NCI-H1694 (cell line): ENCODE data around the gene KIF20A.
A peak's percentile ranks its signal among the peaks of the same experiment; 100 is the strongest.
"Not testable (repeated sequence)": the region's sequence is repeated elsewhere in the genome, so short reads cannot be mapped to it uniquely, and the experiment has no call there.

Source experiments
- DNase-seq: peaks from one replicate; lab custom pipeline; 2025; lab: John Stamatoyannopoulos, UW

The KIF20A gene

DNA sequence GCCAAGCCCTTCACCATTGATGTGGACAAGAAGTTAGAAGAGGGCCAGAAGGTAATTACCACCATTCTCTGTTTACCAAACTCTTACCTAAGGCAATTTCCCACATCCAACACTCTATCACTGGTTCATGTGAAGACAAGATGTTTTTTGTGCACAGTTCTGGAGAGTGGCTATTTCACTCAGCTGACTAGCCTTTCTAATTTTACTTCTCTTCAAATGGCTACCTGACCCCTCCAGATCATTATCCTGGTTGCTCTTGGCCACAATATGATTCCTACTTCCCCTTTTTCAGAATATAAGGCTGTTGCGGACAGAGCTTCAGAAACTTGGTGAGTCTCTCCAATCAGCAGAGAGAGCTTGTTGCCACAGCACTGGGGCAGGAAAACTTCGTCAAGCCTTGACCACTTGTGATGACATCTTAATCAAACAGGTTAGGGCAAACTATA is 7.1 kb downstream of the KIF20A start:
- no peak for DNase-seq

DNA sequence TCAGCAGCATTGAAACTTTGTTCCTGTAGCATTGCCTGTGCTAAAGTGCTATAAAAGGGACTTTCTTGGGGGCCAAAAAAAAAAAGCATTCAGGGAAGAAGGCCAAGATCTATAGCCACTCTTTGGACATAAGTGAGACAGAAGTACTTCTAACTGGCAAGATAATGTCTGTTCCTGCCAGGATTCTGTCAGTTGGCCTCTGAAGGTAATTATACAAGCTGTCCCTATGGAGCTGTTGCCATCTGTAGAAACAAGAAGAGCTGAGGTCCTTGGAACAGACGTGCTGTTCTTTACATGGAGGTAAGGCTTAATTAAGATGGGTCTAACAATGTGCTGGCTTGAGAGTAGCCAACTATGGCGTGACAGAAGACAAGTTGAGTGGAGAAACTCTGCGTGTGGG is 9.7 kb downstream of the KIF20A start:
- DNase-seq = no peak

DNA sequence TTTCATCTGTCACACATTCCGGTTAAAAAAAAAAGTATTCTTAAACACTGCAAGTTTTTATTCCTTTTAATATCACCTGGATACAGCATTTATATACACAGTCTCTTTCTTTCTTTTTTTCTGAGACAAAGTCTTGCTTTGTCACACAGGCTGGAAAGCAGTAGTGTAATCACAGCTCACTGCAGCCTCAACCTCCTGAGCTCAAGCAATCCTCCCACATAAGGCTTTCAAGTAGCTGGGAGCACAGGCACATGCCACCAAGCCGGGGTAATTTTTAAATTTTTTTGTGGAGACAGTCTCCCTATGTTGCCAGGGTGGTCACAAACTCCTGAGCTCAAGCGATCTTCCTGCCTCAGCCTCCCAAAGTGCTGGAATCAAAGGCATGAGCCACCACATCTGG is 13.9 kb downstream of the KIF20A start:
- DNase-seq = no peak

DNA sequence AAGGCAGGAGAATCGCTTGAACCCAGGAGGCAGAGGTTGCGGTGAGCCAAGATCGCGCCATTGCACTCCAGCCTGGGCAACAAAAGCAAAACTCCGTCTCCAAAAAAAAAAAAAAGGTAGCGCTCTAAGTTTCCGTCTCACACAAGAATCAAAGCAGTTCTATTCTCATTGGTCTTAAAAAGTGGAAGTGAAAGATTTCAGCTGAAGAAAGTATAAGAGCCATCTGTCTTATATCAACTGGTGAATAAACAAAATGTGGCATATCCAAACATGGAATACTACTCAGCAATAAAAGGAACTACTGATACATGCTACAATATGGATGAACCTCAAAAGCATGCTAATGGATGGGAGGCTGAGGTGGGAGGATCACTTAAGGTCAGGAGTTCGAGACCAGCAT is 14.9 kb downstream of the KIF20A start:
- DNase-seq = not testable (repeated sequence)

DNA sequence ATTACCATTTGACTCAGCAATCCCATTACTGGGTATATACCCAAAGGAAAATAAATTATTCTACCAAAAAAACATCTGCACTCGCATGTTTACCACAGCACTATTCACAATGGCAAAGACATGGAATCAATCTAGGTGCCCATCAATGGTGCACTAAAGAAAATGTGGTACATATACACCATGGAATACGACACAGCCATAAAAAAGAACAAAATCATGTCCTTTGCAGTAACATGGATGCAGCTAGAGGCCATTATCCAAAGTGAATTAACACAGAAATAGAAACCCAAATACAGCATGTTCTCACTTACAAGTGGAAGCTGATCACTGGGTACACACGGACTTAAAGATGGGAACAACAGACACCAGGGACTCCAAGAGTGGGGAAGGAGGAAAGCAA is 32.1 kb downstream of the KIF20A start:
- no peak for DNase-seq

DNA sequence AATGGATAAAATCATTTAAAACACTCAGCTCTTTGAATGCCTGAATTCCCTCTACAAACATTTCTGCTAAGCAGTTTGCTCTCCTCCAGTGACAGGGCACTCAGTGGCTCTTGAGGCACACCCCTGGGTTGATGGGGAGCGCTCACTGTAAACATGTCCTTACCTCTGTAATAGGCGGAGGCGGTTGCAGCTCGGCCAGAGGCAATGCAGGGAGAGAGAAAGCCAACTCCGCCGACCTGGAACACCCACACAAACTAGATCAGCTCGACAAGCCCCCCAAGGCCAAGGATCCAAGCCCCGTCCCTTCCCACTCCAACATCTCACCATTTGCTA is 33.9 kb downstream of the KIF20A start:
- no peak for DNase-seq

DNA sequence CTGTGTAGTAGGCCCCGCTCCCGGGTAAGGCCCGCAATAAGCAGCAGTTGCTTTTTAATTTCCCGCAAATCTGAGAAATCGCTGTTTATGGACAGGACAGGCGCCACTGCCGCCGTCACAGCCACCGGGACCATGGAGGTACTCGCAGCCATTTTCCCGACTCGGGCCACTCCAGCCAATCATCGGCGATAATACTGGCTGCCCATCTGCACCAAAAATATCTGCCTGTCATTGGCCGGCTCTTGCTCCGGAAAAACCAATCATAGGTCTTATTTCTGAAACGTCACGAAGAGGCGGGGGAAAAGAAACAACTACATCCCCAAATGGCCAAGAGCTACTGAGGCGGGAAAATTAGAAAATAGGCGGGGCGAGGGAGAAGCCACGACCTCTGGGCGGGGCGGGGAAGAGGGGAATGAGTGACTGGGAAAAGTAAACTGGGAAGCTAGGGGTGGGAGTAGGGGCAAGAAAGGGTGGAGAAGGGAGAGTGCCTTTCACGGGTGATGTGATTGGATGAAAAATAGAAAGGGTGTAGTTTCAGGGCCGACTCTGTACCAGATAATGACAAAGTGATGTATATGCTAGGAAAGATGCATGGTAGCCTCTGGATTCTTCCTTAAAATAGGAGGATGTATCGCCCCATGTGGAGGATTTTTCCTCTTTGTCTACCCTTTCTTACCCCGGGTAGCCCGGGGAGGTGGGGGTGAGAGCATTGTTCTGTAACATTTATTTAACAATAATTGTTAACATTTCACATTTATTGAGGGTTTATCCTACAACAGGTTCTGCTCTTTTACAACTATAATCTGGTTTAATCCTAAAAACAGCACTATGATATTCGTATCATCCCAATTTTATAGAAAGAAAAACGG is 34.5 kb downstream of the KIF20A start, which contains the start of gene CDC23:
Gene CDC23 (minus strand): TSS at position 163 of the 869 bp plus-strand sequence. CDS start 11 bp downstream, at position 152.
- DNase-seq = peak; percentile 94

DNA sequence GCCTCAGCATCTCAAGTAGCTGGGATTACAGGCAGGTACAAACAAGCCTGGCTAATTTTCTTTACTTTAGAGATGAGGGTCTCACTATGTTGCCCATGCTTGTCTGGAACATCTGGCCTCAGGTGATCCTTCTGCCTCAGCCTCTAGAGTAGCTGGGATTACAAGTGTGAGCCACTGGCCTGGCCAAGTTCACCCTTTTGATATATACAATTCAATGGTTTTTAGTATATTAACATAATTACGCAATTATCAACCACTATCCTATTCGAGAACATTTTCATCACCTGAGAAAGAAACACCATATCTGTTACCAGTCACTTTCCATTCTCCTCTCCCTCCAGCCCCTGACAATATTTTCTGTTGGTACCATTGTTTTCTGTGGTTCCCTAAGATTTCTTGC is 37.9 kb downstream of the KIF20A start:
- no peak for DNase-seq

DNA sequence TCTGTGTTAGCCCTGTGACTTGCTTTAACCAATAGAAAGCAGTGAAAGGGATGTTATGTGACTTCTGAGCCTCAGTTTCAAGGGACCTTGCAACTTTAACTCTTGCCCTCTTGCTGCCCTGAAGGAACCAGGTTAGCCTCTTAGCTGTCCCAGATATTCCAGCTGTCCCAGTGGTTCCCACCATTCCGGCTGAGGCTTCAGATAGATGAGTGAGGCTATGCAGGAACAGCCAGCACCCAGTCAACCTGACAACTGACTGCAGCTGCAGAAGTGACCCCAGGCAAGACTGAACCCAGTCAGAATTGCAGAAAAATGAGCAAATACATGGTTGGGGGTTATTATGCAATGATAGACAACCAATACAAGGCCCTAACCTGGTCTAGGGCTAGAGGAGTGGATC is 44.6 kb downstream of the KIF20A start:
- no peak for DNase-seq

DNA sequence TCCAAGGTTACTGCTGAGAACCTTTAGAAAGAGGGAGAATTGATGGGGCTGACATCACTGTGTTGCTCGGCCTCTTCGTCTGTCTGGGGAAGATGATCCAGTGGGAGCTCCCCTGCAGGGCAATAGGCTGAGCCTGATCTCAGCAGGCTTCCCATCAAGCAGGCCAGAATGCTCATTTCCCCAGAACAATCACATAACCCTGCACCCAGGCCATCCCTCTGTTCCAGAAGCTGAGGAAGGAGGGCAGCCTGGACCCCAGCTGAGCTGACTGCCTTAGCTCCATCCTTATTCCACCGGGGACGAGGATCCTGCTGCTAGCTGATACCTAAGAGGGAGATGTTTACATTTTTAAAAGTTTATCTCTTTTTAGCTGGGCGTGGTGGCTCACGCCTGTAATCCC is 45.8 kb downstream of the KIF20A start:
- DNase-seq = no peak

DNA sequence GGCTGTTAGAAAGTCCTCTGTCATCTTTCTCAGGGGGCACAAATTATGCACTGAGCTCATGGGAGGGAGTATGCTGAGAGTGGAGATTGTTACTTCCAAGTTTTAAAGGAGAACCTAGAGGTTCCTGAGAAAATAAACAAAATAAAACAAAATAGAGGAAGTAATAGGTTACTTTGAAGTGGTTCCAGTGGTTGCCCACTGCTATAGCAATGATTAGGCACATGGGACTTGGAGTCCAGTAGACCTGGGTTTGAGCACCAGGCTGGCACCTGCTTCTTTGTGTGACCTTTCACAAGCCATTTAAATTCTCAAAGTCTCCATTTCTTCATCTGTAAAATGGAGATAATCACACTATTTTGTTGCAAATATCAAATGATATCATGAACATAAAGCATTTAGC is 48.0 kb downstream of the KIF20A start:
- no peak for DNase-seq

DNA sequence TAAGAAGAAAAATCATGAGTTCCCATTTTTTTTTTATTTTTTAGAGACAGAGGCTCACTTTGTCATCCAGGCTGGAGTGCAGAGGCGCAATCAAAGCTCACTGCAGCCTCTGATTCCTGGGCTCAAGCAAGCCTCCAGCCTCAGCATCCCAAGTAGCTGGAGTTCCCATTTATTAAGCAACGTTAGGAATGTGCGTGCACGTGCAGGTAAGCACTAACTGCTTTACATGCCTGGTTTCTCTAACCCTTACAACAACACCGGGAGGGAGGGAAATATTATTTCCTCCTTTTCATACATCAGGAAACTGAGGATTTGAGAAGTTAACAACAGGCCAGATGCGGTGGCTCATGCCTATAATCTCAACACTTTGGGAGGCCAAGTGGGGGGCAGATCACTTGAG is 50.5 kb downstream of the KIF20A start:
- no peak for DNase-seq

DNA sequence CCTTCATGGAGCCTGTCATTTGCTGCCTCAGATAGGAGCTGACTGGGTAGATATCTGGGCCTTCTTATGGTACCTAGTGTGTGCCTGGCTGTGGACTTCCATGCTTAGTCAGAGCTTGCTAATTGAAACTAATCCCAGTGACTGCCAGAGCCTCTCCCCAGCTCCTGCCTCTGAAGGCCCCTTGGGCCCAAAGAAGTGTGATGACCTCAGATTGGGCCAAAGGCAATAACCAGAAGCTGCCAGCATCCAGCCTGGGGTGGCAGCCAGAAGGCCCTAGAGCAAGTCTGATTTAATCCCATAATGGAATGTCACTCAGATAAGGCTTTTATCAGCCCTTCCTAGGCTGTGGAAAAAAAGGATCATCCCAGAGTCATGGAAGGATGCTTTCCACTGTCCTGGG is 51.3 kb downstream of the KIF20A start:
- DNase-seq = no peak

DNA sequence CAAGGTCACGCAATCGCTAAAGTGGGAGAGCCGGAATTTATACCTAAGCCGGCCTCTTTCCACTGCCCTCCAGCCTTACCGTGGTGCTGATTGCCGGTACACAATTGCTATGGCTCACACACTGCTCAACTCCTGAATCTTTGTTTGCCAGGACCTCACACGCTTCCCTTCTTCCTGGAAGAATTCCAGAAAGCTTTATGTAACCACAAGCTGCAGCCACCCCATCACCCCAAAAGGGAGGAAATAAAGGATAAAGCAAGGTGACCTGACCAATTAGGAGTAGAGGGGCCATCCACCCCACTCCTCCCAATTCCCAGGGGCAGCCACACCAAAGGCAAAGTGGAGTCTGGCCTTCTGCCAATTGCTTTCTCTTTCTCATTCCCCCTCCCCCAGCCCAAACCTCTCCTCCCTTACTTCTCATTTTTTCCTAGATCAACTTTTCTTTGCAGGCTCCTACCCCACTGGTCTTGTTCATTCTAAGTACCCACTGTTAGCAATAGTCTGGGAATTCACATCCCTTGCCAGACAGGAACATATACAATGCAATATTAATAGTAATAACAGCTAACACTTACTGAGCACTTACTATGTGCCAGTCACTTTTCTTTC is 52.2 kb downstream of the KIF20A start:
- DNase-seq = no peak

DNA sequence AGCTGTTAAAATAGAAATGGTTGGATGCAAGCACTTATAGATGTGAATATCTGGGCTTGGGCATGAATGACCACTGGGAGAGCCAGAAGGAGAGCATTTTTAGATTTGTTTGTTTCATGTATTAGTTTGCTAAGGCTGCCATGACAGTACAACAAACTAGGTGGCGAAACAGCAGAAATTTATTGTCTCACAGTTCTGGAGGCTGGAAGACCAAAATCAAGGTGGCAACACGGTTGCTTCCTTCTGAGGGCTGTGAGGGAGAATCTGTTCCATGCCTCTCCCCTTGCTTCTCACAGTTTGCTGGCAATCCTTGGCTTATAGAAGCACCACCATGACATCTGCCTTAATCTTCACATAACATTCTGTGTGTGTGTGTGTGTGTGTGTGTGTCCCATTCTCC is 54.4 kb downstream of the KIF20A start:
- DNase-seq = no peak

DNA sequence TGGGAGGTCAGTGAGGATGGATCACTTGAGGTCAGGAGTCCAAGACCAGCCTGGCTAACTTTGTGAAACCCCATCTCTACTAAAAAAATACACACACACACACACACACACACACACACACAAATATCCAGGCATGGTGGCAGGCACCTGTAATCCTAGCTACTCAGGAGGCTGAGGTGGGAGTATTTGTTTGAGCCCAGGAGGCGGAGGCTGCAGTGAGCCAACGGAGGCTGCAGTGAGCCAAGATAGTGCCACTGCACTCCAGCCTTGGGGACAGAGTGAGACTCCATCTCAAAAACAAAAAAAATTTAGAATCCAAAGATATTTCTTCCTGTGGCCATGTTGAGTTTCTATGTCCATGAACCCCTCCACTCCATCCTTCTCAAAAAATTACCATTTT is 55.7 kb downstream of the KIF20A start:
- no peak for DNase-seq
